ENCODE measurements around the gene ZNF320.
A peak's percentile ranks its signal among the peaks of the same experiment; 100 is the strongest.
"Not testable (repeated sequence)": the region's sequence is repeated elsewhere in the genome, so short reads cannot be mapped to it uniquely, and the experiment has no call there.

The ZNF320 gene

DNA sequence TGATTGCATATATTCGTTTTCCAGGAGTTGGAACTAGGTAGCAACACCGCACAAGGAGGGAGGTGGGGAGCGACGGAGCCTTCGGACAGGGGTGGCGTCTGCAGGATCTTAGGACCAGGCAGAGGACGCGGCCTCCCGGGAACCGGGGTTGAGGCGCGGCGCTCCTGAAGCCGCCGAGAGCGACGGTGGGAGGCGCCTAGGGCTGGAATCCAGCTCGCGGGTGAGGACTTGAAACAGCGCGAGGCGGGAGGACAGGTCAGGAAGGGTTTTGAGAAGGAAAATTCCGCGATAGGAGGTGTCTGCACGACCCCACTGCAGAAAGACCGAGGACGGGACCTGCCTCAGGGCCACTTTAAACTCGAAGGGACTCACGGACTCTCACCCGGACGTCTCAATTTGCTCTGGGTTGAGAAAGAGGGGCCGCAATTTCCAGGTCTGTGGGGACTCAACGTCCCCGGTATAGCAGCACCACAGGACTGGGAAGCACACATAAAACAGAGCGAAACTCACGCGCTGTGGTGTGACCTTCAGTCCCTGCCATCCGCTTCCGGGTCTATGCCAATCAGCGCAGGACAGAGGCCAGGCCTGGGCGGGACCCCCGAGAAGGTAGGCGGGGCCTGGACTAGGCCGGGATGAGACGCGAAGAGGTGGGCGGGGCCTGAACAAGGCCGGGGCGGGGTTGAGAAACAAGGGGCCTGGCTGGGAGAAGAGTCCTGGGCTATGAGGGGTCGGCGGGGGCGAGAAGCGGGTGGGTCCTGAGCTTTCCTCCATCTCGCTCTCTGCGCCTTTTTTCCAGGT lies at the start of gene ZNF320:
Gene ZNF320, minus strand, starts transcription at position 498 of the 798 bp plus-strand sequence. CDS start 7,380 bp downstream, outside the sequence.
- DNase-seq, result peak; percentile 68

DNA sequence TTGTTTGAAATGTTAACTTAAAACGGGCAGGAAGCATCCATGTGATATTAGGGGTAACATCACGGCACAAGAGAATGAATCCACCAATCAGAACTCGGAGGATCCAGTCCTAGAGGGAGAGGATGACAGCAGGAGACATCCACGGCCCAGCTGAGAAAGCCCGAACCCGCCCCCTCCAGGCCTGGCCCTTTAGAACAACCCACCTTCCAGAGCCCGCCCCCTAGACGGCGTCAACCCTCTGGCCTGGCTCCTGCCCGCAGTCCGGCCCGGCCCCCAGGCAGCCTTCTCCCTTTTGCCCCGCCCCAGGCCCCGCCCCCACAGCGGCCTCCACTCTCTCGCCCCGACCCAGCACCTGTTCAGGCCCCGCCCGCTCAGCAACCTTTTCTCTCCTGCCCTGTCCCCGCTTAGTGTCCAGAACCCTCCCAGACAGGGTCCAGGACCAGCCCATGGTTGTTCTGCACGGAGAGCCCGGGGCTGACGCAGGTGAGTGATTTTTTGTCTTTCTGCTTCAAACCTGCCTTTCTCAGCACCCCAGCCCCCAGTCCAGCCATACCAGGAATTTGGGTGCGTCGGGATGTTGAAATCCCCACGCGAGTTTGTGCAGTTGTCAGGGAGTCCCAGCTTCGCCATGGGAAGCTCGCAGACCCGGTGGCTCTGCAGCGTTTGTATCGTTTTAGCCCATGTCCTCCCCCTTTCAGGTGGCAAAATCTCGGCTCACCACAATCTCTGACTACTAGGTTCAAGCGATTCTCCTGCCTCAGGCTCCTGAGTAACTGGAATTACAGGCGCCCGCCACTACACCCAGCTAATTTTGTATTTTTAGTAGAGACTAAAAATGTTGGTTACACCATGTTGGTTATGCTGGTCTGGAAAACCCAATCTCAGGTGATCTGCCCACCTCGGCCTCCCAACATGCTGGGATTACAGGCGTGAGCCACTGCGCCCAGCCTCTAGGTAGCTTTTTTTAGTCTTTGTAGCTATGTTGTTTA lies 49.2 kb upstream of the ZNF320 start:
- no peak for DNase-seq

- no peak for DNase-seq
Observed at GRCh38 chr19:52945652-52946321, 48.4 kb upstream of the ZNF320 start.

GRCh38 chr19:52944703-52945493 lies 47.5 kb upstream of the ZNF320 start:
- not testable (repeated sequence) for DNase-seq

GRCh38 chr19:52943884-52944643 lies 46.6 kb upstream of the ZNF320 start:
- no peak for DNase-seq

- no peak for DNase-seq
Observed at GRCh38 chr19:52943134-52943883, 45.9 kb upstream of the ZNF320 start.

DNA sequence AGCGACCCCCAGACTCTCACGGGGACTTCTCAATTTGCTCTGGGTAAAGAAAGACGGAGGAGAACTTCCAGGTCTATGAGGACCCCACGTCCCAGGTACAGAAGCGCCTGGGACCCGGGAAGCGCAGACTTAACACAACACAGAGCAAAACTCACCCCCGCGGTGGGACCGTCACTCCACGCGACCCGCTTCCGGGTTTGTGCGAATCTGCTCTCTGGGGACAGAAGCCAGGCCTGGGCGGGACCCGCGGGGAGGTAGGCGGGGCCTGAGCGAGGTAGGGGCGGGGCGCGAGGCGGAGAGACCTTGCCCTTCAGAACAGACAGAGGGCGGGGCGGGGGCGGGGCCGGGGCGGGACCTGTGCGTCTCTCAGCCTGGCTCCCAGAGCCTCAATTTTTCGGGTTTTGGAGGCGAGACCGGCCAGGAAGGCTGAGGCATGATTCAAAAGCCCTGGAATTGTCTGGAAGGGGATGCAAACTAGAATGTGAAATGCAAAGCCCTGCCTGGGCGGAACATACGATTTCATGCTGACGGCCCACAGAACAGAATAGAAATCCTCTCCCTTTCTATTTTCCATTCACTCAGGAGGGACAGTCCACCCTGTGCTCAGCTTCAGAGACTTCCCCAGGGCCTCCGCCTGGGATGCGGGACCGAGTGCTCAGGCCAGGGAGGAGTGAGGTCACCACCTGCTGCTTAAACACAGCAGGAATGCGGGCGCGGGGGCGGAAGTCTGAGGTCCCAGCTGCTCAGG lies 45.1 kb upstream of the ZNF320 start:
- DNase-seq, result peak; percentile 61

GRCh38 chr19:52941941-52942385 lies 44.5 kb upstream of the ZNF320 start:
- no peak for DNase-seq

- DNase-seq, result not testable (repeated sequence)
Observed at GRCh38 chr19:52941523-52941922, 44.1 kb upstream of the ZNF320 start.

DNA sequence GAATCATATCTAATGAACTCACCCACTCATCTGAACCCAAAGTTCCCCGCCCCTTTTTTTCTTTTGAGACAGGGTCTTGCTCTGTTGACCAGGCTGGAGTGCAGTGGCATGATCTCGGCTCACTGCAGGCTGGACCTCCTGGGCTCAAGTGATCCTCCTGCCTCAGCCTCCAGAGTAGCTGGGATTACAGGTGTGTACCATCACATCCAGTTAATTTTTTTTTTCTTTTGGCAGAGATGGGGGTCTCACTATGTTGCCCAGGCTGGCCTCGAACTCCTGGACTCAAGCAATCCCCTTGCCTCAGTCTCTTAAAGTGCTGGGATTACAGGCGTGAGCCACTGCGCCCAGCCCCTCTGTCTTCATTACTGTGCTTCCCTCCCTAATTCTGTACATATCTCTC lies 43.5 kb upstream of the ZNF320 start:
- DNase-seq, result not testable (repeated sequence)

DNA sequence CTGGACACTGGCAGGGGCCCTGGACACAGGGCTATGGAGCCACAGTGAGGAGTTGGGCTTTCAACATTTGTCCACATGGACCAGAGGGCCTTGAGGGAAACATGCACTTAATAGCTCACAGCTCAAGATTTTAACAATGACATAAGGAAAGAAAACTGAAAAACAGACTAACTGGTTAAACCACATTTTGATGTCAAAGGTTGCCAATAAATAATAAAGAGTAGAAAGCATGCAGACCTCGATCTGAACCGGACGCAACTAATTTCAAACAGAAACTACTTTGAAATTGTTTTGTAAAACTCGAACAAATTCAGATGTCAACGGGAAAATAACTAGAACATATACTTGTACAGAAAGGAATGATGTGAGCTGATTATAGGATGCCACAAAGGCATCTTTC lies 41.3 kb upstream of the ZNF320 start:
- no peak for DNase-seq

GRCh38 chr19:52936954-52937325 lies 39.5 kb upstream of the ZNF320 start:
- DNase-seq, result no peak

GRCh38 chr19:52936151-52936953 lies 38.9 kb upstream of the ZNF320 start:
- DNase-seq, result no peak

GRCh38 chr19:52935434-52935833 lies 38.0 kb upstream of the ZNF320 start:
- no peak for DNase-seq

GRCh38 chr19:52924641-52925040 lies 27.2 kb upstream of the ZNF320 start:
- DNase-seq, result not testable (repeated sequence)

DNA sequence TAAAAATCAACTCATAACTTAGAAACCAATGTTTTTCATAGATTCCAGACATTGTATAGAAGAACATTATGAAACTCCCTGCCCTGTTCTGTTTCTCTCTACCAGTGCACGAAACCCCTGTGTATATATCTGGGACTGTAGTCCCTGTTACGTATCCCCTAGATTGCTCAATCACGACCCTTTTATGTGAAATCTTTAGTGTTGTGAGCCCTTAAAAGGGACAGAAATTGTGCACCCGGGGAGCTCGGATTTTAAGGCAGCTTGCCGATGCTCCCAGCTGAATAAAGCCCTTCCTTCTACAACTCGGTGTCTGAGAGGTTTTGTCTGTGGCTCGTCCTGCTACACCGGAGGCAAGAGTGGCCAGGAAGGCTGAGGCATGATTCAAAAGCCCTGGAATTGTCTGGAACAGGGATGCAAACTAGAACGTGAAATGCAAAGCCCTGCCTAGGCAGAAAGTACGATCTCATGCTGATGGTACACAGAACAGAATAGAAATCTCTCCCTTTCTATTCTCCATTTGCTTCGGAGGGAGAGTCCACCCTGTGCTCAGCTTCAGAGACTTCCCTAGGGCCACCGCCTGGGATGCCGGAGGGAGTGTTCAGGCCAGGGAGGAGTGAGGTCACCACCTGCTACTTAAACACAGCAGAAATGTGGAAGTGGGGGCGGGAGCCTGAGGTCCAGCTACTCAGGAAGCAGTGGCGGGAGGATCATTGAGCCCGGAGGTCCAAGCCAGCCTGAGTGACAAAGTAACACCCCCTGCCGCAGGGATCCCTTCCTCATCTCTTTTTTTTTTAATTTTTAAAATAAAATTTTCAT lies 26.6 kb upstream of the ZNF320 start:
- DNase-seq, result no peak

- peak; percentile 67 for DNase-seq
Observed at GRCh38 chr19:52922841-52923777, 25.7 kb upstream of the ZNF320 start, which contains the start of gene ZNF888. Gene ZNF888, minus strand, starts transcription at chr19:52923428. Its CDS starts 5,555 bp downstream, at chr19:52917873.
